OCI-LY1 (cell line): Measurements from ENCODE around the gene SSRP1.

Experiments used
- H2AFZ ChIP-seq: fragments of 200-600 bp; sonication (generic), shearing (Covaris generic); 2 replicates; pipeline ENCODE4 v1.6.0; 2014; ENCODE audit warnings: antibody characterized with exemption, mild to moderate bottlenecking, low read length
- H3F3A ChIP-seq: fragments of 200-600 bp; sonication (generic), shearing (Covaris generic); 2 replicates; pipeline ENCODE4 v1.6.0; 2014; ENCODE audit warnings: mild to moderate bottlenecking, antibody characterized with exemption, low read length, moderate library complexity; ENCODE audit not compliant: insufficient read depth
- H3K27ac ChIP-seq: fragments of 200-600 bp; sonication (generic); 2 replicates; pipeline ENCODE4 v1.5.1; 2014; ENCODE audit warnings: low read length, mixed run types, mild to moderate bottlenecking, low read depth; ENCODE audit not compliant: poor library complexity, severe bottlenecking
- H3K27me3 ChIP-seq: fragments of 200-600 bp; sonication (generic); 2 replicates; pipeline ENCODE4 v1.6.0; 2014; ENCODE audit warnings: antibody characterized with exemption, mild to moderate bottlenecking, low read length, moderate library complexity; ENCODE audit not compliant: insufficient read depth
- H3K36me3 ChIP-seq: fragments of 200-600 bp; sonication (generic); 2 replicates; pipeline ENCODE4 v1.6.1; 2014; ENCODE audit warnings: mild to moderate bottlenecking, antibody characterized with exemption, low read length, moderate library complexity, mixed read lengths; ENCODE audit not compliant: insufficient read depth
- H3K4me1 ChIP-seq: fragments of 200-600 bp; sonication (generic); 2 replicates; pipeline ENCODE4 v1.5.1; 2014; ENCODE audit warnings: mild to moderate bottlenecking, low read length, moderate library complexity; ENCODE audit not compliant: insufficient read depth, severe bottlenecking
- H3K4me2 ChIP-seq: fragments of 200-600 bp; sonication (generic), shearing (Covaris generic); 2 replicates; pipeline ENCODE4 v1.6.1; 2014; ENCODE audit warnings: low read length
- H3K4me3 ChIP-seq: fragments of 200-600 bp; sonication (generic); 2 replicates; pipeline ENCODE4 v1.5.1; 2014; ENCODE audit warnings: low read length, low read depth, mild to moderate bottlenecking, mixed read lengths; ENCODE audit not compliant: poor library complexity, severe bottlenecking
- H3K79me2 ChIP-seq: fragments of 200-600 bp; shearing (Covaris generic); 2 replicates; pipeline ENCODE4 v1.6.1; 2016; ENCODE audit warnings: mixed run types, low read length, mixed read lengths; ENCODE audit not compliant: insufficient read depth
- H3K9ac ChIP-seq: fragments of 200-600 bp; sonication (generic), shearing (Covaris generic); 2 replicates; pipeline ENCODE4 v1.6.1; 2014; ENCODE audit warnings: mild to moderate bottlenecking, low read length, mixed read lengths
- H3K9me2 ChIP-seq: fragments of 200-600 bp; sonication (generic), shearing (Covaris generic); 2 replicates; pipeline ENCODE4 v1.6.1; 2014; ENCODE audit warnings: low read depth, mild to moderate bottlenecking, low read length, mixed read lengths
- H3K9me3 ChIP-seq: fragments of 200-600 bp; shearing (Covaris generic); 2 replicates; pipeline ENCODE4 v1.6.1; 2014; ENCODE audit warnings: low read length, mixed read lengths
- H4K20me1 ChIP-seq: fragments of 200-600 bp; sonication (generic), shearing (Covaris generic); 2 replicates; pipeline ENCODE4 v1.6.0; 2016; ENCODE audit warnings: mild to moderate bottlenecking, low read length; ENCODE audit not compliant: insufficient read depth
- CTCF ChIP-seq: fragments of 200-600 bp; sonication (generic), shearing (Covaris generic); IDR thresholded peaks from 2 replicates; pipeline ENCODE4 v1.5.1; 2017; ENCODE audit warnings: mild to moderate bottlenecking, antibody characterized with exemption, low read length, moderate library complexity, mixed read lengths
- EZH2 ChIP-seq: fragments of 200-600 bp; sonication (generic), shearing (Covaris generic); IDR thresholded peaks from 2 replicates; pipeline ENCODE4 v1.8.0; 2017; ENCODE audit warnings: borderline replicate concordance, mixed run types, mild to moderate bottlenecking, antibody characterized with exemption, low read length, moderate library complexity, mixed read lengths

SSRP1 gene

GRCh38 chr11:57378186-57378585 is 42.5 kb upstream of the SSRP1 start:
- H3K4me1 ChIP-seq: no peaks in the 10 kb centered on the region
- no peaks in the 10 kb centered on the region; the same call in 1 of the 2 replicates for H3K27me3 ChIP-seq
- H3K36me3 ChIP-seq: no peaks in the 10 kb centered on the region
- H3K79me2 ChIP-seq: no peaks in the 10 kb centered on the region
- H3K9ac ChIP-seq: no peak overlapping the region
- no peak overlapping the region for H3K4me3 ChIP-seq
- H3K4me2 ChIP-seq: no peak overlapping the region
- H3F3A ChIP-seq: no peaks in the 10 kb centered on the region
- TF ChIP-seq CTCF (no peak), EZH2 (no peak)
- no peaks in the 10 kb centered on the region for H4K20me1 ChIP-seq
- no peak overlapping the region for H3K27ac ChIP-seq
- H2AFZ ChIP-seq: no peak overlapping the region
- H3K9me3 ChIP-seq: no peaks in the 10 kb centered on the region
- no peaks in the 10 kb centered on the region for H3K9me2 ChIP-seq

GRCh38 chr11:57377107-57377506 is 41.4 kb upstream of the SSRP1 start:
- no peaks in the 10 kb centered on the region for H3K4me1 ChIP-seq
- H3K27ac ChIP-seq: no peak overlapping the region
- no peak overlapping the region for H3K4me2 ChIP-seq
- no peaks in the 10 kb centered on the region for H3K9me2 ChIP-seq
- no peaks in the 10 kb centered on the region for H4K20me1 ChIP-seq
- H3K79me2 ChIP-seq: no peaks in the 10 kb centered on the region
- H3K27me3 ChIP-seq: no peaks in the 10 kb centered on the region; the same call in 1 of the 2 replicates
- TF ChIP-seq EZH2: no peak
- no peak for TF ChIP-seq CTCF
- H3K9me3 ChIP-seq: no peaks in the 10 kb centered on the region
- H3F3A ChIP-seq: no peaks in the 10 kb centered on the region
- H3K36me3 ChIP-seq: no peaks in the 10 kb centered on the region
- H3K9ac ChIP-seq: no peak overlapping the region
- H2AFZ ChIP-seq: no peak overlapping the region
- H3K4me3 ChIP-seq: no peak overlapping the region

- no peak overlapping the region for H2AFZ ChIP-seq
- H3K36me3 ChIP-seq: no peaks in the 10 kb centered on the region
- H3F3A ChIP-seq: no peaks in the 10 kb centered on the region
- no peak overlapping the region for H3K4me2 ChIP-seq
- no peak overlapping the region for H3K4me3 ChIP-seq
- no peak overlapping the region for H3K27ac ChIP-seq
- no peak for TF ChIP-seq EZH2
- TF ChIP-seq CTCF: no peak
- H3K9ac ChIP-seq: no peak overlapping the region
- no peaks in the 10 kb centered on the region; the same call in 1 of the 2 replicates for H3K27me3 ChIP-seq
- H3K9me2 ChIP-seq: no peaks in the 10 kb centered on the region
- no peaks in the 10 kb centered on the region for H3K79me2 ChIP-seq
- no peaks in the 10 kb centered on the region for H4K20me1 ChIP-seq
- H3K4me1 ChIP-seq: no peaks in the 10 kb centered on the region
- H3K9me3 ChIP-seq: no peaks in the 10 kb centered on the region
Measured at GRCh38 chr11:57376095-57377090, 40.7 kb upstream of the SSRP1 start.
